OCI-LY1 (cell line): ENCODE results near the gene ACCSL.

Source experiments
- EZH2 ChIP-seq: fragments of 200-600 bp; sonication (generic), shearing (Covaris generic); IDR thresholded peaks from 2 replicates; pipeline ENCODE4 v1.8.0; 2017; ENCODE audit warnings: borderline replicate concordance, mixed run types, mild to moderate bottlenecking, antibody characterized with exemption, low read length, moderate library complexity, mixed read lengths
- TF ChIP-seq, protein P1 (sequence below): fragments of 200-600 bp; sonication (generic), shearing (Covaris generic); IDR thresholded peaks from 2 replicates; pipeline ENCODE4 v1.5.1; 2017; ENCODE audit warnings: mild to moderate bottlenecking, antibody characterized with exemption, low read length, moderate library complexity, mixed read lengths

DNA sequence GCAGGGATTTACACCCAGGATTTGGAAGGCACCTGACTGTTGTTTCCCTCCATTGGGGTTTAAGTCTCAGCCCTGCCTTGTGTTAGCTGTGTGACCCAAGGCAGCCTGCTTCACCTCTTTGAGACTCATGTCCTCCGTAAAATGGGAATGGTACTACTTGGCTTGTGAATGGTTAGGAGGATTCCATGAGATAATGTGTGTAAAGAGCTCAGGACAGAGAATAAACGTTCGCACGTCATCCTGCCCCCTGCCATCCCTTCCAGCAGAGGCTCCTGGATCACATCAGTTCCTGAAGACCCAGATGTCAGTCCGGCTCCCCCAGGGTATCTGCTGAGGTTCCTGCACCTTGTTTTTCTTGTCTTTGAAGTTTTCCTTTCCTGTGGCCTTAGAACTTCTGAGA lies 16.8 kb upstream of the ACCSL start:
- TF ChIP-seq, protein P1, sequence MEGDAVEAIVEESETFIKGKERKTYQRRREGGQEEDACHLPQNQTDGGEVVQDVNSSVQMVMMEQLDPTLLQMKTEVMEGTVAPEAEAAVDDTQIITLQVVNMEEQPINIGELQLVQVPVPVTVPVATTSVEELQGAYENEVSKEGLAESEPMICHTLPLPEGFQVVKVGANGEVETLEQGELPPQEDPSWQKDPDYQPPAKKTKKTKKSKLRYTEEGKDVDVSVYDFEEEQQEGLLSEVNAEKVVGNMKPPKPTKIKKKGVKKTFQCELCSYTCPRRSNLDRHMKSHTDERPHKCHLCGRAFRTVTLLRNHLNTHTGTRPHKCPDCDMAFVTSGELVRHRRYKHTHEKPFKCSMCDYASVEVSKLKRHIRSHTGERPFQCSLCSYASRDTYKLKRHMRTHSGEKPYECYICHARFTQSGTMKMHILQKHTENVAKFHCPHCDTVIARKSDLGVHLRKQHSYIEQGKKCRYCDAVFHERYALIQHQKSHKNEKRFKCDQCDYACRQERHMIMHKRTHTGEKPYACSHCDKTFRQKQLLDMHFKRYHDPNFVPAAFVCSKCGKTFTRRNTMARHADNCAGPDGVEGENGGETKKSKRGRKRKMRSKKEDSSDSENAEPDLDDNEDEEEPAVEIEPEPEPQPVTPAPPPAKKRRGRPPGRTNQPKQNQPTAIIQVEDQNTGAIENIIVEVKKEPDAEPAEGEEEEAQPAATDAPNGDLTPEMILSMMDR: no peak
- TF ChIP-seq EZH2: no peak
